NCI-H2196 (cell line): ENCODE measurements around the gene TRIM3.
"Not testable (repeated sequence)": the region's sequence is repeated elsewhere in the genome, so short reads cannot be mapped to it uniquely, and the experiment has no call there.

Source experiments
- DNase-seq: peaks from one replicate; lab custom pipeline; 2025; ENCODE audit not compliant: unreplicated experiment; lab: John Stamatoyannopoulos, UW

Gene TRIM3

GRCh38 chr11:6473451-6474412, at the start of gene TRIM3:
Gene TRIM3 (minus strand): TSS chr11:6473941. CDS start chr11:6465695, 8,246 bp downstream.
- peak; percentile 93 for DNase-seq

GRCh38 chr11:6523253-6523652, 49.5 kb upstream of the TRIM3 start:
- DNase-seq: no peak

DNA sequence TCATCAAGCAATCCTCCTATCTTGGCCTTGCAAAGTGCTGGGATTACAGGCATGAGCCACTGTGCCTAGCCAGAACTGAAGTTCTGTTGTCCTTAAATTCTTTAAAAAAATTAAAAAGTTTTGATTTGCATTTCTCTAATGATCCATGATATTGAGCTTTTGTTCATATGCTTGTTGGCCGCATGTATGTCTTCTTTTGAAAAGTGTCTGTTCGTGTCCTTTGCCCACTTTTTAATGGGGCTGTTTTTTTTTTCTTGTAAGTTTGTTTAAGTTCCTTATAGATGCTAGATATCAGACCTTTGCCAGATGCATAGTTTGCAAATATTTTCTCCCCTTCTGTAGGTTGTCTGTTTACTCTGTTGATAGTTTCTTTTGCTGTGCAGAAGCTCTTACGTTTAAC, 48.2 kb upstream of the TRIM3 start:
- not testable (repeated sequence) for DNase-seq

- no peak for DNase-seq
Observed at GRCh38 chr11:6520265-6520664, 46.5 kb upstream of the TRIM3 start.

DNA sequence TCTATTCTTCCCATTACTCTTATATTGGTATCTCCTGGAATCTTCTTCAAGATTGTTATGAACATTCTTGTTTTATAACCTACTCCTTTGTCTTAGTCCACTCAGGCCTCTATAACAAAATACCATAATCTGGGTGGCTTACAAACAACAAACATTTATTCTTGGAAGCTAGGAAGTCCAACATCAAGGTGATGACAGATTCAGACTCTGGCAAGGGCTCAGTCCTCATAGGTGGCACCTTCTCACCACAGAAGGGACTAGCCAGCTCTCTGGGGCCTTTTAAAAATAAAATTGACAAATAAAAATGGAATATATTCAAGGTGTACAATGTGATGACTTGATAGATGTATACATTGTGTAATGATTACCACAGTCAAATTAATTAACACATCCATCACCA, 43.1 kb upstream of the TRIM3 start:
- no peak for DNase-seq

DNA sequence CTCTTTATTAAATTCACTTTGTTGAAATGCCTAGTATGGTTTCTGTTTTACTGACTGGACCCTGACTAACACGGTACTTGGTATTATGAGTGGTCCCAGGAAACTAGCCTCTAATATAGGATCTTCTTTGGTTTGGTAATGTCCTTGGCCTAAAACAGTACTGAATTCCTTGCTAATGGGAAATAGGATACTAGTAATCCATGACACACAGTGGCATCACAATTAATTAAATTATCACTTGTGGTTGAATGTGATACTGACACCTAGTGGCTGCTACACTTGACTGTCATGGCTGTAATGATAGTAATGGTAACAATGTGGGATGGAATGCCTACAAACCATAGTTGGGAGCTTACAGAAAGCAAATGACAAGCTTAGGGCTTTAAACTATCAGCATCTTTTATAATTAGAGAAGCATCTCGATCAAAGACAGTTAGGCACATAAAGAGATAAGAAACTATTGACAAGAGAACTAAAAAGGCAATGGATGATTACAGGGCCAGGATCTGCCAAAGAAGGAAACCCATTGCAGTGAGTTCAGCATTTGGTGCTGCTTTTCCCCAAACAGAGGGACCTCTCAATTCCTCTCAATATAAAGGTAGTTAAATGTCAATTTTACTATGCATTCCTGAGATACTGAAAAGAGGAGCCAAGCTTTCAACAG, 32.0 kb upstream of the TRIM3 start:
- DNase-seq: peak; percentile 41

GRCh38 chr11:6504166-6504565, 30.4 kb upstream of the TRIM3 start:
- no peak for DNase-seq

- DNase-seq: no peak
Observed at GRCh38 chr11:6502382-6502781, 28.6 kb upstream of the TRIM3 start.

GRCh38 chr11:6498544-6498943, 24.8 kb upstream of the TRIM3 start:
- no peak for DNase-seq

DNA sequence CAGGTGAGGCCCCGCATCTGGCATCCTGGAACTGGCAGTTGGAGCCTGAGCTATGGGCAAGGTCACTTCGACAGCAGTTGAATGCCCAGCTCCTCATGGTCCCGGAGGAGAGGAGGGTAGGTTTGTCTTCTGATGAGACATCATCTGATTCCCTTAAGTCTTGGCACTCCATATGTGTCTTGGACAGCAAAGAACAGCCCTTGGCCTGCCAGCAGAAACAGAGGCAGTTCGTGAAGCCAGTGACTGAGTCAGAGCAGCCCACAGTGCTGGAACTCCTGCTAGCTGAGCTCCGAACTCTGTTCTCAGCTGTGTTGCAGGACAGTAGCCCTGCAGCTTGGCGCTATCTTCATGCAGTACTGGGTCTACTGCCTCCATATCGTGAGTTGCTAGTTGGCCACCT, 24.4 kb upstream of the TRIM3 start:
- DNase-seq: no peak

DNA sequence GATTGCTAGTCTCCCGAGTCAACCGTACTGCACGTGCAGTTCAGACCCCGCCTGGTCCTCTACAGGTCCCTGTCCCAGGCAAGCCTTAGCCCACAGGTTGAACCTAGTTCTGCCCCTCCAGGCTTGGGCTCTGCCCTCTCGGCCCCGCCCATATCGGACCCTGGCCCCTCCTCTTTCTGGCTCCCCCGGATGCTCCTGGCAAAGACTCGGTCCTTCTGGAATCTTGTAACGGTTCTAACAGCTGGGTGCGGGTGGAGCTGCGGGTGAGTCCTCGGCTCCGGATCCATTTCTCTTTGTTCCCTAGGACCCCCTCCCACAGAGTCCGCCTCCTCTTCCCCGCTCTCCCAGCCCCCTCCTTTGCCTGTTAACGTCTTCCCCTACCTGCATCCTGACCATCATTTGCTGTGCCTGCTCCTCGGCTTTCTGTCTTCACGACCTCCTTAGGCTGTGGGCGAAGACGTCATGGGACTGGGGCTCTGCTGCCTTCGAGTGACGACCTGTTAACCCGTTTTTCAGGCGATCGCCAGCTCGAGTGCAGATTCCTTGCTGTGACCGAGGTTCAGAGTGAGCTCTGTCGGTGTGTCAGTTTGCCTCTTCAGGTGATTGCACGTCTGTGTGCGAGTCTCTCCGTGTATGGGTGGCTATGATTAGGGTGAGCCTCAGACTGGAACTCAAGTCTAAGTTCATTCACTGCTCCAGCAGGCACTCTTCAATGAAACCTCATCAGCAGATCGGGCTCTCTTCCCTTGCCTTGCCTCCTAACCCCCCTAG, 23.5 kb upstream of the TRIM3 start, which contains the start of gene DNHD1:
DNHD1 (plus strand) TSS at position 212 of the 771 bp plus-strand sequence. CDS start 936 bp downstream, outside the sequence.
- DNase-seq: no peak

DNA sequence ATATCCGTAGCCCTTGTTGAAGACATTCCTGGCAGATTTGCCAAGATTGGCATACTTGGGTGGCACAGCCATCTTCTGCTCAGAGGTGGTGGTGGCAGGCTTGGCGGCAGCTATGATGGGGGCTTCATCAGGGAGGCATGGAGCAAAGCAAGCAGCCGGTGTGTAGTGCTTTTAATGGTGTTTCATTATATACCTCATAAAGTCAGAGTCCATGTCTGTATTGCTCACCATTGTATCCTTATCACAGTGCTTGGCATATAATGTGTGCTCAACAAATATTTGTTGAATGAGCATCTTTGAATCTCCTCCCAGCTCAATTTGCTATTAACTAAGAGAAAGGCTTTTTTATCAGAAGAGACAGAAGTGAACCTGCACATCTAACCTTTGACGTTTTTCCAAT, 15.6 kb upstream of the TRIM3 start:
- no peak for DNase-seq

- no peak for DNase-seq
Observed at GRCh38 chr11:6488821-6489220, 15.1 kb upstream of the TRIM3 start.

DNA sequence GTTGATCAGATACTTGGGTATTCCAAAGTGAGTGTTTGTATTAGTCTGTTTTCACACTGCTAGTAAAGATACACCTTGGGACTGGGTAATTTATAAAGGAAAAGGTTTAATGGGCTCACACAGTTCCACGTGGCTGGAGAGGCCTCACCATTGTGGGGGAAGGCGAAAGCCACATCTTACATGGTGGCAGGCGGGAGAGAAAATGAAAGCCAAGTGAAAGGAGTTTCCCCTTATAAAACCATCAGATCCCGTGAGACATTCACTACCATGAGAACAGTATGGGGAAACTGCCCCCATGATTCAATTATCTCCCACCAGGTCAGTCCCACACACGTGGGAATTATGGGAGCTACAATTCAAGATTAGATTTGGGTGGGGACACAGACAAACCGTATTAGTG, 14.6 kb upstream of the TRIM3 start:
- DNase-seq: no peak

DNA sequence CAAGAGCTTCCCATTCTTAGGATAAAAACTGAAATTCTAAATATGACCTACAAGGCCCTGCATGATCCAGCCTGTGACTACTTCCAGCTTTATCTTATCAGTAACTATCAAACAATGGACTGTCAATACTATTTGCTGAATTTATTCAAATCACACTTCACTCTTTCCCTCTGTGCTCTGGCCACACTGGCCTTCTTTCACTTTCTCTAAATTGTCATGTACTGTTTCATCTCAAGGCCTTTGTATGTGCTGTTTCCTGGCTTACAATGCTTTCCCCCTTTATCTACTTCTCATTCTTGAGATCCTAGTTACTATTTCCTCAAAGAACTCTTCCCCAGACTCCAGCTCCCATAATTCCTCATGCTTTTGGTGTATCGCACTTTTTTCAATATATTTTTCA, 13.2 kb upstream of the TRIM3 start:
- no peak for DNase-seq

DNA sequence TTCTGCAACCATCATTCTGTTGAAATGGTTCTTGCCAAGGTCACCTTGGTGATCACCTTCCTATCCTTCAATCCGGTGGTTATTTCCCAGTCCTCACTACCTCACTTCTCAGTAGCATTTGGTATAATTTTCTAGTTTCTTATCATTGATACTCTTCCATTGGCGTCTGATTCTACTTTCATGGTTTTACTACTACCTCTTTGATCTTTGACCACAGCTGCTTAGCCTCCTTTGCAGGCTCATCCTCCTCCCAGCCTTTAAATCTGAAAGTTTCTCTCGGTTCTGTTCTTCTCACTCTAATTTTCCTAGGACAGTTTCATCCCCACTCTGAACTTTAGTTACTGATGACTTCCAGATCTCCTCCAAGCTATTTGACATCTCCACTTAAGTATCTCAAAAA, 12.5 kb upstream of the TRIM3 start:
- no peak for DNase-seq

- DNase-seq: no peak
Observed at GRCh38 chr11:6485661-6486060, 11.9 kb upstream of the TRIM3 start.

- no peak for DNase-seq
Observed at GRCh38 chr11:6483015-6483414, 9.3 kb upstream of the TRIM3 start.

DNA sequence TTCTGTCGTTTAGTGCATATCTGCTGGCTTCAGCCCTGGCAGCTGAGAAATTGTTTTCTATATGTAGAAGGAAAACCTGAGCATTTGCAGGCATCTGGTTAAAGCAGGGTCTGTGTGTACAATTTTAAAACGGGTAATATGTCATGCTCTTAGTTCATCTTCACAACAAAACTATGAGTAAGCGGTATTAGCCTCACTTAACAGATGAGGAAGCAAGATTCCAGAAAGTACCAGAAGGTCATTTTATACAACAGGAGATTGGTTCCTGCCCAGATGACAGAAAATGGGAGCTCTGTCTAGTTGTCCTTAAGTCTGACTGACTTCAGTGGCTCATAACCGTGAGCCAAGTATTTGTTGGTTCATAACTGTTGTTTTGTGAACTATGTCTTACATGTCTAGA, 8.7 kb upstream of the TRIM3 start:
- DNase-seq: no peak

- no peak for DNase-seq
Observed at GRCh38 chr11:6481924-6482275, 8.2 kb upstream of the TRIM3 start.
